Body of pancreas (tissue), 4 donors: Measurements from ENCODE around the gene RINT1. TPM values are rescaled to one million over a fixed set of nuclear protein-coding genes. Genes with fewer than 3 reads are reported as not detected.
A peak's percentile ranks its signal among the peaks of the same experiment; 100 is the strongest.

ENCODE experiments used
- ATAC-seq: fragments of 150-250 bp; one replicate; pipeline ENCODE4 v1.9.1; 2016
- DNase-seq, 4 donors: peaks; one replicate each; pipeline ENCODE4 v3.0.0-alpha.2; 2019
- H3K27ac ChIP-seq, 4 donors: fragments of 200-600 bp; sonication (generic); 1 replicate in 3 of 4; 2 replicates in 1 of 4; pipeline versions ENCODE4 v1.5.1 to v1.6.1; 2016 to 2019; ENCODE audit warnings: mild to moderate bottlenecking in 1 of 4, mixed read lengths in 1 of 4, moderate library complexity in 1 of 4
- H3K27me3 ChIP-seq, 2 donors: fragments of 200-600 bp; sonication (generic); one replicate each; pipeline ENCODE4 v1.6.0; 2016; ENCODE audit warnings: mild to moderate bottlenecking in 1 of 2
- H3K36me3 ChIP-seq, 2 donors: fragments of 200-600 bp; sonication (generic); replicated peaks in 1 of 2; 2 replicates each; pipeline ENCODE4 v1.5.1; 2016; ENCODE audit warnings: low read depth in 2 of 2; ENCODE audit not compliant: insufficient read depth in 1 of 2
- H3K4me1 ChIP-seq: fragments of 200-600 bp; sonication (generic); one replicate; pipeline ENCODE4 v1.6.0; 2016
- H3K4me3 ChIP-seq, 2 donors: fragments of 200-600 bp; sonication (generic); 1 replicate in 1 of 2; 2 replicates in 1 of 2; pipeline ENCODE4 v1.5.1; 2016 to 2019
- H3K9me3 ChIP-seq, 3 donors: fragments of 200-600 bp; sonication (generic); 1 replicate in 2 of 3; 2 replicates in 1 of 3; pipeline ENCODE4 v1.5.1; 2016
- POLR2A ChIP-seq, 3 donors: fragments of 450-650 bp; IDR thresholded peaks; one replicate each; pipeline ENCODE4 v1.6.1; 2016; ENCODE audit warnings: antibody characterized with exemption in 3 of 3, mild to moderate bottlenecking in 2 of 3
- WGBS, 2 donors: methylation state at CpG; one replicate each; pipeline ENCODE4 v1.1.5; 2017; 5-methylcytosine and 5-hydroxymethylcytosine counted together
- intact Hi-C: fragments of 100-400 bp; cut with DNase I; formaldehyde crosslinking; loops from one replicate; pipeline ENCODE4 v1.15.1; 2023
- total RNA-seq, 2 donors: library from RNA; depleted of rRNA; stranded (reverse); fragments of >200 nt; gene quantifications; one replicate each; pipeline ENCODE4 v1.1.0, GENCODE V29; 2016
- TF ChIP-seq, protein P1 (sequence below), 7 experiments: fragments of 450-650 bp in 4 of 7; fragments of 200-600 bp in 3 of 7; sonication (generic) in 3 of 7; IDR thresholded peaks; one replicate each; pipeline ENCODE4 v1.5.1; 2016 to 2019; ENCODE audit warnings: antibody characterized with exemption in 7 of 7

Gene RINT1
- total RNA-seq, 2 donors from 2014 or later = 26.5 to 33.0 TPM

DNA sequence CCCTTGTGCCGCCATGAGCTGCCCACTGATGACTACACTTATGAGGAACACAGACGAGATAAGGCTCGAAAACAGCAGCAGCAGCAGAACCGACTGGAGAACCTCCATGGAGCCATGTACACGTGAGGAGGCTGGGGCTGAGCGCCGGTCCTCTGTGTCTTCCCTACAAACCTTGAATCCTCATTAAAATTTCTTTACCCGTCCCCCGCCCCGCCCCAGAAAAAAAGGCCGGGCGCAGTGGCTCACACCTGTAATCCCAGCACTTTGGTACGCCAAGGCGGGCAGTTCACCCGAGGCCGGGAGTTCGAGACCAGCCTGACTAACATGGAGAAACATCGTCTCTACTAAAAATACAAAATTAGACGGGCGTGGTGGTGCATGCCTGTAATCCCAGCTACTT is 1.5 kb upstream of the RINT1 start:
- 91 to 96% methylated on average over 12 to 20 of the region's 20 CpGs for WGBS, 2 donors
- ATAC-seq = no peak
- DNase-seq = no peak
- no peak overlapping the region for H3K4me3 ChIP-seq
- TF ChIP-seq POLR2A (IDR thresholded peaks at IDR 0.05) = no peak
- TF ChIP-seq, protein P1, sequence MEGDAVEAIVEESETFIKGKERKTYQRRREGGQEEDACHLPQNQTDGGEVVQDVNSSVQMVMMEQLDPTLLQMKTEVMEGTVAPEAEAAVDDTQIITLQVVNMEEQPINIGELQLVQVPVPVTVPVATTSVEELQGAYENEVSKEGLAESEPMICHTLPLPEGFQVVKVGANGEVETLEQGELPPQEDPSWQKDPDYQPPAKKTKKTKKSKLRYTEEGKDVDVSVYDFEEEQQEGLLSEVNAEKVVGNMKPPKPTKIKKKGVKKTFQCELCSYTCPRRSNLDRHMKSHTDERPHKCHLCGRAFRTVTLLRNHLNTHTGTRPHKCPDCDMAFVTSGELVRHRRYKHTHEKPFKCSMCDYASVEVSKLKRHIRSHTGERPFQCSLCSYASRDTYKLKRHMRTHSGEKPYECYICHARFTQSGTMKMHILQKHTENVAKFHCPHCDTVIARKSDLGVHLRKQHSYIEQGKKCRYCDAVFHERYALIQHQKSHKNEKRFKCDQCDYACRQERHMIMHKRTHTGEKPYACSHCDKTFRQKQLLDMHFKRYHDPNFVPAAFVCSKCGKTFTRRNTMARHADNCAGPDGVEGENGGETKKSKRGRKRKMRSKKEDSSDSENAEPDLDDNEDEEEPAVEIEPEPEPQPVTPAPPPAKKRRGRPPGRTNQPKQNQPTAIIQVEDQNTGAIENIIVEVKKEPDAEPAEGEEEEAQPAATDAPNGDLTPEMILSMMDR (IDR thresholded peaks at IDR 0.05) = no peak
- no peaks in the 10 kb centered on the region for H3K9me3 ChIP-seq
- H3K4me1 ChIP-seq = peaks cover 16% of the 10 kb centered on the region
- H3K36me3 ChIP-seq = no peaks in the 10 kb centered on the region
- no peaks in the 10 kb centered on the region for H3K27me3 ChIP-seq
- intact Hi-C loops = no loop called here
- no peak overlapping the region for H3K27ac ChIP-seq

DNA sequence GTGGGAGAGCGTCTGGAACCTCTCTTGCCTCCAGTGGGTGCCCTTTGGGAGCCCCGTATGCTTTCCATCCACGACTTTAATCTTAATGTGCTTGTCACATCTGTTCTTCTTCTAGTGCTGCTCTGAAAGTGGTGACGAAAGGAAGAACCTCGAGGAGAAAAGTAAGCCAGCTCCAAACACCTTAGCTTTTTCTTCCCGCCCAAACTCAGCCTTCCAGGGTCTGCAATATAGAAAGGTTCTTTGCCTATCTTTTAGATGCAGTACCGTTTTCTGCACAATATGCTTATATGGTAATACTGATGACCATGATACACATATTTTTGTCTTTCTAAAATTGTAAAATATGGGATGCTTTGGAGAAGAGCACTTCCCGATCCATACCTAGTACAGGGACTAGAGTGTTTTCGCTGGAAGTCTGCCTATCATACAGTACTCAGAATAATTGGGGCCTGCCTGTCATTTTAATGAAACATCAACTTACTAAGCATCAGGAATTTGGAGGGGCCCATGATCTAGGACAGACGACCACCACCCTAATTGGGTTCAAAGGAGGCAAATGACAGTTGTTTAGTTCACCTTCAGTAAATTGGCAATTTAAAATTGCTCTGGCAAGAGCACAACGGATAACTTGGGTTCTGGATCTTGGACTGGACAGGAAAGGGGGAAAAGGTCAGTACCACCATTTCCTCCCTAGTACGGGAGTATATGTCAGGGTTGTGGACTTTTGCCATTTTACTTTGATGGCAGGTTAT is 884 bp downstream of the RINT1 start:
- TF ChIP-seq, protein P1 (IDR thresholded peaks at IDR 0.05) = no peak
- TF ChIP-seq POLR2A (IDR thresholded peaks at IDR 0.05) = no peak
- DNase-seq (no peak), ATAC-seq (no peak)
- peaks cover 16% of the 10 kb centered on the region for H3K4me1 ChIP-seq
- H3K9me3 ChIP-seq = no peaks in the 10 kb centered on the region
- H3K4me3 ChIP-seq = peak overlapping the region; percentile 26 to 84
- 16 to 21% methylated on average over 12 of the region's 12 CpGs for WGBS, 2 donors
- peaks cover 0 to 2% of the 10 kb centered on the region in 2 donors for H3K36me3 ChIP-seq
- H3K27ac ChIP-seq = peak overlapping the region in 3 of 4 donors; percentile 46 to 93 (median 85)
- no peaks in the 10 kb centered on the region for H3K27me3 ChIP-seq
- intact Hi-C loops = no loop called here

DNA sequence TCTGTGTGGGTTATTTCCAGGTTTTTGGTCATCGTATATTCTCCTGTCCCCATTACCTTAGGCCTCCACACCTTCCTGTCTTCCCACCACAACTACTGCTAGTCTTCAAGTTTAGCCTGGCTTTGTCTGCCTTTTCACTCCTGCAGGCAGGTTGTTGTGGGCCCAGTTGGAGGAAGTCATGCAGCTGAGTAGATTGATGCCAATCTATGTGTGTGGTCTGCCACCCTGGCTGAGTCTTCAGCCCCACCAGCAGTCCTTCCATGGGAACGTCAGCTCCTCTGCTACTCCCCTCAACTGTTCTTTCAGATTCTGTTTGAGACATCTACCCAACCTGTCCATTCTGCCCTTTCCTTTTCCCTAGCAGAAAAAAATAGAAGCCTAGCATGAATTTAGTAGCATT is 6.3 kb downstream of the RINT1 start:
- no peak for ATAC-seq
- intact Hi-C loops = no loop called here
- DNase-seq = no peak
- WGBS, 2 donors = 60 to 93% methylated on average over 2 of the region's 2 CpGs
- Histone ChIP-seq H3K36me3 (peaks cover 0 to 13% of the 10 kb centered on the region in 2 donors), H3K4me1 (peaks cover 5% of the 10 kb centered on the region), H3K27ac (no peak overlapping the region), H3K9me3 (no peaks in the 10 kb centered on the region), H3K4me3 (no peak overlapping the region), H3K27me3 (no peaks in the 10 kb centered on the region)
- TF ChIP-seq, protein P1 (IDR thresholded peaks at IDR 0.05) = no peak
- TF ChIP-seq POLR2A (IDR thresholded peaks at IDR 0.05) = no peak

DNA sequence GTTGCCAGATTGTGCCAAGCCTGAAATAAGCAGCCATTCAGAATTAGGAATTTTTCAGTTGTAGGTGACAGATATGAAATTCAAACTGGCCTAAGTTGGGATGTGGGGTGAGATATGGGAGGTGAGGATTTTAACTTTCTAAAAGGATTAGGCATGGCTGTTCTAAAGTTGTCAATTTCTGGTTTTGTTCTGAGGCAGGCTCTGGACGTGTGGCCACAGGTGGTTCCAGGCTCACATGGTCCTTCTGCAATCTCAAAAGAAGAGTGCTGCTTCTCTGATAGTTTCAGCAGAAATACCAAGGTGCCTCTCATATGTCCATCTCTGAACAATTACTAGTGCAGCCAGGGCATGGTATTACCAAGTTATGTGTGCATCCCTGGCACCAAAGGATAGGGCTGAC is 27.9 kb downstream of the RINT1 start:
- Histone ChIP-seq H3K4me1 (no peaks in the 10 kb centered on the region), H3K4me3 (no peak overlapping the region), H3K9me3 (no peaks in the 10 kb centered on the region), H3K36me3 (peaks cover 7 to 28% of the 10 kb centered on the region in 2 donors), H3K27ac (no peak overlapping the region), H3K27me3 (no peaks in the 10 kb centered on the region)
- ATAC-seq (no peak), DNase-seq (no peak)
- WGBS, 2 donors = 100% methylated on average over 1 of the region's 1 CpG
- intact Hi-C loops = no loop called here
- TF ChIP-seq POLR2A (IDR thresholded peaks at IDR 0.05) = no peak
- TF ChIP-seq, protein P1 (IDR thresholded peaks at IDR 0.05) = no peak

DNA sequence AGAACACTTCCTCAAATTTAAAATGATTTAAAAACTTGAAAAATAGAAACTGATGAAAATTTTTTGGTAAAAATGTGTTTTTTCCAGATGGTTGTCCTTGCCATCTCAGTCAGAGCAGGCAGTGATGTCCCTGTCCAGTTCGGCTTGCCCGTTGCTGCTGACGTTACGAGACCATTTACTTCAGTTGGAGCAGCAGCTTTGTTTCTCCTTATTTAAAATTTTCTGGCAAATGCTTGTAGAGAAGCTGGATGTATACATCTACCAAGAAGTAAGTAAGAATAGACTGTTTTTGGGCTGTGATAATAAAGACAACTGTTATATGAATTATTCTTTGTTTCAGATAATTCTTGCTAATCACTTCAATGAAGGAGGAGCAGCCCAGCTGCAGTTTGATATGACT is 33.2 kb downstream of the RINT1 start:
- Histone ChIP-seq H3K9me3 (no peaks in the 10 kb centered on the region), H3K36me3 (peaks cover 0 to 24% of the 10 kb centered on the region in 2 donors), H3K27ac (no peak overlapping the region), H3K27me3 (no peaks in the 10 kb centered on the region), H3K4me3 (no peak overlapping the region), H3K4me1 (no peaks in the 10 kb centered on the region)
- intact Hi-C loops = no loop called here
- WGBS, 2 donors = 97 to 99% methylated on average over 4 of the region's 4 CpGs
- DNase-seq = no peak
- ATAC-seq = no peak
- TF ChIP-seq, protein P1 (IDR thresholded peaks at IDR 0.05) = no peak
- no peak for TF ChIP-seq POLR2A (IDR thresholded peaks at IDR 0.05)
